Bronchus fibroblast of lung (primary cell): ENCODE data around the gene VPS52. TPM values are rescaled to one million over a fixed set of nuclear protein-coding genes. Genes with fewer than 3 reads are reported as not detected.

Experiments used
- total RNA-seq: library from RNA; depleted of rRNA; stranded (reverse); fragments of >200 nt; gene quantifications from 2 replicates; pipeline ENCODE4 v1.2.3, GENCODE V29; 2015

The VPS52 gene, protein sequence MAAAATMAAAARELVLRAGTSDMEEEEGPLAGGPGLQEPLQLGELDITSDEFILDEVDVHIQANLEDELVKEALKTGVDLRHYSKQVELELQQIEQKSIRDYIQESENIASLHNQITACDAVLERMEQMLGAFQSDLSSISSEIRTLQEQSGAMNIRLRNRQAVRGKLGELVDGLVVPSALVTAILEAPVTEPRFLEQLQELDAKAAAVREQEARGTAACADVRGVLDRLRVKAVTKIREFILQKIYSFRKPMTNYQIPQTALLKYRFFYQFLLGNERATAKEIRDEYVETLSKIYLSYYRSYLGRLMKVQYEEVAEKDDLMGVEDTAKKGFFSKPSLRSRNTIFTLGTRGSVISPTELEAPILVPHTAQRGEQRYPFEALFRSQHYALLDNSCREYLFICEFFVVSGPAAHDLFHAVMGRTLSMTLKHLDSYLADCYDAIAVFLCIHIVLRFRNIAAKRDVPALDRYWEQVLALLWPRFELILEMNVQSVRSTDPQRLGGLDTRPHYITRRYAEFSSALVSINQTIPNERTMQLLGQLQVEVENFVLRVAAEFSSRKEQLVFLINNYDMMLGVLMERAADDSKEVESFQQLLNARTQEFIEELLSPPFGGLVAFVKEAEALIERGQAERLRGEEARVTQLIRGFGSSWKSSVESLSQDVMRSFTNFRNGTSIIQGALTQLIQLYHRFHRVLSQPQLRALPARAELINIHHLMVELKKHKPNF
- 29.3 and 29.9 TPM in 2 replicates for total RNA-seq

DNA sequence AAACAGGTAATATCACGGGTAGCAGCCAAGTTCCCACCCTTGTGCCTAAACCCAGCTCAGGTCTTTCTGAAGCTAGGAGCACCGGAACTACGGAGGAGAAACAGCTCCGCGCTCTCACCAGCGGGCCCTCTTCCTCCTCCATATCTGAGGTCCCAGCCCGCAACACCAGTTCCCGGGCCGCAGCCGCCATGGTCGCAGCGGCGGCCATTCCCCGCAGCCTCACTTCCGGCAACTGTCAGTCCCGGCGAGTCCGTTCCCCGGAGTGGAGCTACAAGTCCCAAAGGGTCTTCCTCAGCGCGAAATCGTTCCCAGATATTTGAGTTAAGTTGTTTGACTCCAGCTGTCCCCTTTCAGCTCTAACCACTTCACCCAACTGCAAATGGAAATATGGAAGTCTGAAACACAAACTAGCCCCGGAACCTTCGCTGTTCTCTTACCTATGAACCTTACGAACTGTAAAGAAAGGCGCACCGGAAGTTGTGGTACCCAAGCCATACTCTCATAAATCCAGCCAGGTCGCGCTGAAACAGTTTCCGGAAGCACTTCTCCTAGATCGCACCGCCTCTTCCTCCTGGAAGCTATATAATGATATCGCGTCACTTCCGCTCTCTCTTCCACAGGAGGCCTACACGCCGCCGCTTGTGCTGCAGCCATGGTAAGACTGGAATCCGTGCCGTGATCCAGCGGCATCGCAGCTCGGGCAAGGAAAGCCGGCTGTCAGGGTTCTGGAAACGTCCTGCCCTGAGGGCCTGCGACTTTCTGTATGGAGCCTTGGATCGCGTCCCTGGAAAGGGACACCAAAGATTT is at the start of gene VPS52, which contains the start of gene RPS18:
Gene VPS52, minus strand, starts transcription at position 409 of the 807 bp plus-strand sequence. Its CDS starts 201 bp downstream, at position 208.
Gene RPS18, plus strand, starts transcription at position 608 of the 807 bp plus-strand sequence. Its CDS starts 45 bp downstream, at position 653.

GRCh38 chr6:33317669-33318425 is 46.2 kb upstream of the VPS52 start, which contains the start of gene ZBTB22:
ZBTB22 (minus strand) TSS chr6:33317744; CDS start chr6:33316916, 828 bp downstream.

DNA sequence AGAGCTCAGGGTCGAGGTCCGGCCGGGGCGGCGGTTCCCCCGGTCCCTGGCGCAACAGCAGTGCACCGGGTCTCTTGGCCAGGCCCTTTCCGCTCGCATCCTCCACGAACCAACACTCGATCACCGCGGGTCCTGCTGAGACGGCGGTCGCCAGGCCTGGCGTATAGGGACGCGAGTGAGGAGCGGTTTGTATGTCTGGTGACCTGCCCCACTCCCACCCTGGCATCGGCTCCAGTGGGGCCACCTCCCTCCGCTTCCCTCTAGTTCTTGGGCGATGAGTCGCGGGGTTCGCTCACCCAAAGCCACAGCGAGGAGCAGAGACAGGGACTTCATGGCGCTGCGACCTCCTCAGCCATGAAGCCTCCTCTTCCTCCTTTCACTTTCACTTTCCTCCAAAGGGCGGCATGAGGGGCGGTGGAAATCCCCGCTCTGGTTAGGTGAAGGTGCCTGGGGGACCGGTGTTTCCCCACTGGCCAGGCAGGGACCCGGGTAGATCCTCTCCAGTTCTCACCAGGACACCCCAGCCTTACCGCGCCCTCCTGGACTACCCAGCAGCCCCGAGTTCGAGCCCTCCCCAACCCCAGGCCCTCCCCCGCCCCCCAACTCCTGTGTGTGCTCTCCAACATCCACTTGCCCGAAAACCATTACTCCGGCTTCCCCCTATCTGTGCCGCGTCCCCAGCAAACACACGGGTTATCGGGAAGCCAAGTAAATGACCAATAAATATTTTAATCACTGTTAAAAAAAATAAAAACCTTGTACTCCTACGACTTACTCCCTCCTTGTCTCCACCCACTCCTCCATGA is 42.2 kb upstream of the VPS52 start, which contains the start of gene TAPBP:
Gene TAPBP, minus strand, starts transcription at position 370 of the 806 bp plus-strand sequence. Its CDS starts 37 bp downstream, at position 333.

GRCh38 chr6:33298773-33299236 is 27.1 kb upstream of the VPS52 start, which contains the start of gene RGL2:
RGL2 (minus strand) TSS chr6:33298942; CDS start chr6:33298610, 332 bp downstream.

DNA sequence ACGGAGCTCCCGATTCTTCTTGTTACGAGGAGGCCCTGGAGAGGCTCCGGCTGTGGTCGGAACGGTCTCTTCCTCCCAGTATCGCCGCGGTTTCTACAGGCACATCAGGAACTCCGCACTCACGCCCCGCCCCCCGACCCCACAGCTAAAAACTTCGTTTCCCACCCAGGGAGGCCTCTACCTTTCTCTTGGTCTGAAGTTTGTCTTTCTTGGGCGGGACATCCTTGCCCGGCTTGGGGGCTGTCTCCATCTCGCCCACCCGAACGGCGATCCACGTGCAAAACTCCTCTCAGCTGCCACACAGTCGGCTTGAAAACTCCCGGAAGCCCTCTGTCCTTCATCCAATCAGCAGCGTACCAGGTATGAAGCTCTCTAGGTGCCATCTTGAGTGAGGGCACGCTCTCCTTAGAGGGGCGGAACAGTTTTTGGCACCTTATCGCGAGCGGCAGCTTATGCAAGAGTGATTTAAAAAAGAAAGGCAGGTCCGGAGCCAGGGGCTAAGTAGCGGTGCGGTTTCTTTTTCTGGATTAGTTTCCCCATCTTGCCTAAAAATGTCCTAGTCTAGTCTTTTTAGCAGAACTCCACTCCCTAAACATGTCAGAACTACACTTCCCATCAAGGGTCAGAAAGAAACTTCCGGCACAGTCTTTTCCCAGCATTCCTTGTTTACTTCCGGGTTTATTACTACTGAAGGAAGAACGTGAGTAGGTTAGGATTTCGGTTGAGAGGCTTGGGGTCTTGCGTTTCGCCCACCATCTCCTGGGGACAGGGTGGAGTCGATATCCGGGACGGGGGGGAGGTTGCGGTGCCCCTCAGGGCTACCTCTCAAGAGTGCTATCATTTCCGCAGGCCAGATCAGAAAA is 17.5 kb upstream of the VPS52 start, which contains the start of the genes PFDN6 and WDR46:
Gene PFDN6, plus strand, starts transcription at position 681 of the 863 bp plus-strand sequence. CDS start 256 bp downstream, outside the sequence.
Gene WDR46, minus strand, starts transcription at position 319 of the 863 bp plus-strand sequence. Its CDS starts 69 bp downstream, at position 250.

GRCh38 chr6:33276864-33277662 is 5.4 kb upstream of the VPS52 start, which contains the start of gene B3GALT4:
B3GALT4 (plus strand) TSS chr6:33277123; CDS start chr6:33277420, 297 bp downstream.

GRCh38 chr6:33208091-33208967 is 63.3 kb downstream of the VPS52 start, which contains the start of gene RING1:
RING1 (plus strand) TSS chr6:33208500; CDS start chr6:33208823, 323 bp downstream.

GRCh38 chr6:33204415-33205190 is 67.1 kb downstream of the VPS52 start, which contains the start of gene HSD17B8:
HSD17B8 (plus strand) TSS chr6:33204655; CDS start chr6:33204669, 14 bp downstream.

Other genes starting within 250 kb of the VPS52 start
- gene HLA-DPA1, start 198.2 kb downstream of the VPS52 start, total RNA-seq, result 0.50 TPM in 1 of 2 replicates, not detected in the other
- gene HLA-DPB1, start 195.9 kb downstream of the VPS52 start, total RNA-seq, result 4.0 TPM in 1 of 2 replicates, not detected in the other
- 0.15 and 1.2 TPM in 2 replicates for gene COL11A2, start 79.4 kb downstream of the VPS52 start, total RNA-seq
- 22.2 and 23.2 TPM in 2 replicates for gene RXRB, start 71.2 kb downstream of the VPS52 start, total RNA-seq
- 126 and 133 TPM in 2 replicates for gene SLC39A7, start 71.0 kb downstream of the VPS52 start, total RNA-seq
- gene HSD17B8, start 67.2 kb downstream of the VPS52 start, total RNA-seq, result 10.7 and 11.1 TPM in 2 replicates
- 12.9 and 13.2 TPM in 2 replicates for gene RING1, start 63.4 kb downstream of the VPS52 start, total RNA-seq
- 4,367 and 4,951 TPM in 2 replicates for gene RPS18, start 199 bp upstream of the VPS52 start, total RNA-seq
- gene B3GALT4, start 5.2 kb upstream of the VPS52 start, total RNA-seq, result 4.4 and 4.9 TPM in 2 replicates
- gene WDR46, start 17.4 kb upstream of the VPS52 start, total RNA-seq, result 74.8 and 75.7 TPM in 2 replicates
- 87.8 and 95.1 TPM in 2 replicates for gene PFDN6, start 17.7 kb upstream of the VPS52 start, total RNA-seq
- 25.7 and 26.8 TPM in 2 replicates for gene RGL2, start 27.1 kb upstream of the VPS52 start, total RNA-seq
- 61.8 and 65.1 TPM in 2 replicates for gene TAPBP, start 42.2 kb upstream of the VPS52 start, total RNA-seq
- 14.4 and 15.6 TPM in 2 replicates for gene ZBTB22, start 45.9 kb upstream of the VPS52 start, total RNA-seq
- gene DAXX, start 51.1 kb upstream of the VPS52 start, total RNA-seq, result 47.9 and 56.7 TPM in 2 replicates
- gene KIFC1, start 119.9 kb upstream of the VPS52 start, total RNA-seq, result 75.8 and 81.9 TPM in 2 replicates
- gene PHF1, start 139.1 kb upstream of the VPS52 start, total RNA-seq, result 24.1 and 29.6 TPM in 2 replicates
- 317 and 380 TPM in 2 replicates for gene CUTA, start 146.2 kb upstream of the VPS52 start, total RNA-seq
- 3.4 and 4.8 TPM in 2 replicates for gene SYNGAP1, start 148.2 kb upstream of the VPS52 start, total RNA-seq
- gene ZBTB9, start 182.7 kb upstream of the VPS52 start, total RNA-seq, result 3.7 TPM in 2 replicates